HEK293 (cell line): ENCODE results near the gene NEK11.

Experiments used
- CTCF ChIA-PET: fragments of 350-600 bp; formaldehyde crosslinking; extraction: SDS; loops from one replicate; lab custom pipeline; 2021; ENCODE audit warnings: antibody characterized with exemption; lab: Yijun Ruan, JAX
- POLR2A ChIA-PET: fragments of 300-600 bp; formaldehyde crosslinking; extraction: SDS; loops from one replicate; lab custom pipeline; 2020; ENCODE audit warnings: antibody characterized with exemption, inconsistent platforms; lab: Yijun Ruan, JAX
- H3K27ac ChIP-seq: fragments of 200-500 bp; sonication (Bioruptor generic); 2 replicates; pipeline ENCODE4 v1.5.1; 2014; ENCODE audit warnings: low read depth, low read length, control low read depth, inconsistent platforms; ENCODE audit errors: extremely low read depth
- H3K36me3 ChIP-seq, 2 experiments: fragments of 200-500 bp in 1 of 2; sonication (Bioruptor generic) in 1 of 2; 1 replicate in 1 of 2; 2 replicates in 1 of 2; pipeline ENCODE4 v1.5.1; 2014 to 2017; ENCODE audit warnings: inconsistent platforms in 2 of 2, low read length in 2 of 2; ENCODE audit not compliant: control insufficient read depth in 2 of 2, insufficient read depth in 1 of 2
- H3K4me1 ChIP-seq: fragments of 200-500 bp; sonication (Bioruptor generic); 2 replicates; pipeline ENCODE4 v1.5.1; 2014; ENCODE audit warnings: mild to moderate bottlenecking, low read length, inconsistent platforms; ENCODE audit not compliant: control insufficient read depth, insufficient read depth
- H3K4me3 ChIP-seq: 2 replicates; pipeline ENCODE4 v1.5.1; 2011; ENCODE audit warnings: low read depth, mild to moderate bottlenecking, control low read depth, low read length, moderate library complexity
- H3K9me3 ChIP-seq: fragments of 200-500 bp; sonication (Bioruptor generic); 2 replicates; pipeline ENCODE4 v1.5.1; 2014; ENCODE audit warnings: low read depth, low read length, inconsistent platforms; ENCODE audit not compliant: control insufficient read depth, insufficient read depth
- EGR2 ChIP-seq: fragments of 450-650 bp; formaldehyde crosslinking; IDR thresholded peaks from 2 replicates; pipeline ENCODE4 v1.5.1; 2016; ENCODE audit warnings: low read depth, missing biosample characterization, missing genetic modification characterization
- GLIS2 ChIP-seq: fragments of 450-650 bp; formaldehyde crosslinking; IDR thresholded peaks from 2 replicates; pipeline ENCODE4 v1.5.1; 2016; ENCODE audit warnings: missing biosample characterization, missing genetic modification characterization
- KLF7 ChIP-seq: fragments of 450-650 bp; formaldehyde crosslinking; IDR thresholded peaks from 2 replicates; pipeline ENCODE4 v1.5.1; 2016; ENCODE audit warnings: missing biosample characterization, missing genetic modification characterization, borderline replicate concordance
- PRDM1 ChIP-seq: fragments of 450-650 bp; formaldehyde crosslinking; IDR thresholded peaks from 2 replicates; pipeline ENCODE4; 2016; ENCODE audit warnings: missing biosample characterization, missing genetic modification characterization
- RBAK ChIP-seq: fragments of 450-650 bp; formaldehyde crosslinking; IDR thresholded peaks from 2 replicates; pipeline ENCODE4 v1.5.1; 2016; ENCODE audit warnings: missing biosample characterization, missing genetic modification characterization
- TCF7L2 ChIP-seq: IDR thresholded peaks from 2 replicates; pipeline ENCODE4 v1.6.1; 2011; ENCODE audit warnings: low read depth, mild to moderate bottlenecking, inconsistent platforms, low read length, moderate library complexity, borderline replicate concordance
- TRIM28 ChIP-seq: IDR thresholded peaks from 2 replicates; pipeline ENCODE4 v1.6.1; 2011; ENCODE audit warnings: low read length, control low read depth, borderline replicate concordance
- WT1 ChIP-seq: fragments of 450-650 bp; formaldehyde crosslinking; IDR thresholded peaks from 2 replicates; pipeline ENCODE4 v1.5.1; 2016; ENCODE audit warnings: missing biosample characterization, missing genetic modification characterization
- ZFP41 ChIP-seq: fragments of 450-650 bp; formaldehyde crosslinking; IDR thresholded peaks from 2 replicates; pipeline ENCODE4 v1.5.1; 2016; ENCODE audit warnings: missing biosample characterization, missing genetic modification characterization, borderline replicate concordance
- ZFP69B ChIP-seq: fragments of 450-650 bp; formaldehyde crosslinking; IDR thresholded peaks from 2 replicates; pipeline ENCODE4 v1.5.1; 2016; ENCODE audit warnings: missing biosample characterization, missing genetic modification characterization
- ZNF146 ChIP-seq: fragments of 450-650 bp; formaldehyde crosslinking; IDR thresholded peaks from 2 replicates; pipeline ENCODE4 v1.5.1; 2016; ENCODE audit warnings: missing biosample characterization, missing genetic modification characterization
- ZNF174 ChIP-seq: fragments of 450-650 bp; formaldehyde crosslinking; IDR thresholded peaks from 2 replicates; pipeline ENCODE4 v1.5.0; 2017; ENCODE audit warnings: missing biosample characterization, mild to moderate bottlenecking, missing genetic modification characterization
- ZNF19 ChIP-seq: fragments of 450-650 bp; formaldehyde crosslinking; IDR thresholded peaks from 2 replicates; pipeline ENCODE4; 2016; ENCODE audit warnings: missing biosample characterization, missing genetic modification characterization, low read depth
- ZNF23 ChIP-seq: fragments of 450-650 bp; formaldehyde crosslinking; IDR thresholded peaks from 2 replicates; pipeline ENCODE4 v1.5.1; 2016; ENCODE audit warnings: missing biosample characterization, missing genetic modification characterization, borderline replicate concordance
- ZNF324 ChIP-seq: fragments of 450-650 bp; formaldehyde crosslinking; IDR thresholded peaks from 2 replicates; pipeline ENCODE4 v1.5.1; 2016; ENCODE audit warnings: missing biosample characterization, missing genetic modification characterization
- ZNF341 ChIP-seq: fragments of 450-650 bp; formaldehyde crosslinking; IDR thresholded peaks from 2 replicates; pipeline ENCODE4; 2016; ENCODE audit warnings: low read depth, missing biosample characterization, missing genetic modification characterization
- ZNF404 ChIP-seq: fragments of 450-650 bp; formaldehyde crosslinking; IDR thresholded peaks from 2 replicates; pipeline ENCODE4 v1.5.1; 2017; ENCODE audit warnings: missing biosample characterization, missing genetic modification characterization
- ZNF423 ChIP-seq: fragments of 450-650 bp; formaldehyde crosslinking; IDR thresholded peaks from 2 replicates; pipeline ENCODE4 v1.5.1; 2016; ENCODE audit warnings: missing biosample characterization, missing genetic modification characterization
- ZNF473 ChIP-seq: fragments of 450-650 bp; formaldehyde crosslinking; IDR thresholded peaks from 2 replicates; pipeline ENCODE4 v1.5.1; 2017; ENCODE audit warnings: missing biosample characterization, missing genetic modification characterization
- ZNF558 ChIP-seq: fragments of 450-650 bp; formaldehyde crosslinking; IDR thresholded peaks from 2 replicates; pipeline ENCODE4 v1.5.1; 2016; ENCODE audit warnings: missing biosample characterization, missing genetic modification characterization
- ZNF701 ChIP-seq: fragments of 450-650 bp; formaldehyde crosslinking; IDR thresholded peaks from 2 replicates; pipeline ENCODE4 v1.5.1; 2016; ENCODE audit warnings: missing biosample characterization, missing genetic modification characterization
- ZNF791 ChIP-seq: fragments of 450-650 bp; formaldehyde crosslinking; IDR thresholded peaks from 2 replicates; pipeline ENCODE4 v1.5.1; 2016; ENCODE audit warnings: missing biosample characterization, missing genetic modification characterization
- TF ChIP-seq, protein P1 (sequence below): fragments of 450-650 bp; formaldehyde crosslinking; IDR thresholded peaks from 2 replicates; pipeline ENCODE4 v1.5.1; 2016; ENCODE audit warnings: missing biosample characterization, missing genetic modification characterization
- TF ChIP-seq, protein P2 (sequence below): fragments of 450-650 bp; formaldehyde crosslinking; IDR thresholded peaks from 2 replicates; pipeline ENCODE4 v1.5.1; 2016; ENCODE audit warnings: missing biosample characterization, missing genetic modification characterization
- TF ChIP-seq, protein P3 (sequence below): fragments of 450-650 bp; formaldehyde crosslinking; IDR thresholded peaks from 2 replicates; pipeline ENCODE4 v1.5.1; 2016; ENCODE audit warnings: missing biosample characterization, missing genetic modification characterization, low read depth

Gene NEK11

DNA sequence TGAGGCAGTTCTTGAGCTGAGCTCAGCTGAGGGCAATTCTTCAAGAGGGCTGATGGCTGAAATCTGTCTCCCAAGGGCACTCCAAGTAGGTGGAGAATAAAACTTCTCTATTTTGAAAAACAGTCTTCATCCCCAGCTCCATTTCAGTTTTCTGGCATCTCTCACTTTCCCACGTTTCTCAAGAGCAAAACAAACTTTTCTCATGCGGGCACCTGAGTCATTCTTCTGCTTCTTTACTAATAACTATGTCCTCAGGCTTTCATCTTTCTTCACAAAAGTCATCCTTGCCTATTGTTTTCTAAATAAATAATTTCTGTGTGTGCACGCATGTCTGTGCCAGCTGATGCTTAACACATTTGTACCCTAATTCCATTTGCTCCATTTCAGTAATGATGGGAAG lies 258.8 kb downstream of the NEK11 start:
- Histone ChIP-seq H3K9me3 (no peaks in the 10 kb centered on the region), H3K27ac (no peak overlapping the region), H3K4me1 (no peaks in the 10 kb centered on the region; the same call in 1 of the 2 replicates), H3K4me3 (no peak overlapping the region), H3K36me3 (no peaks in the 10 kb centered on the region)
- POLR2A ChIA-PET = no interaction called here
- TF ChIP-seq TRIM28 (no peak), WT1 (no peak), TCF7L2 (no peak), ZNF701 (tag by site-specific recombination) (no peak), ZNF791 (no peak)
- TF ChIP-seq, protein P1, sequence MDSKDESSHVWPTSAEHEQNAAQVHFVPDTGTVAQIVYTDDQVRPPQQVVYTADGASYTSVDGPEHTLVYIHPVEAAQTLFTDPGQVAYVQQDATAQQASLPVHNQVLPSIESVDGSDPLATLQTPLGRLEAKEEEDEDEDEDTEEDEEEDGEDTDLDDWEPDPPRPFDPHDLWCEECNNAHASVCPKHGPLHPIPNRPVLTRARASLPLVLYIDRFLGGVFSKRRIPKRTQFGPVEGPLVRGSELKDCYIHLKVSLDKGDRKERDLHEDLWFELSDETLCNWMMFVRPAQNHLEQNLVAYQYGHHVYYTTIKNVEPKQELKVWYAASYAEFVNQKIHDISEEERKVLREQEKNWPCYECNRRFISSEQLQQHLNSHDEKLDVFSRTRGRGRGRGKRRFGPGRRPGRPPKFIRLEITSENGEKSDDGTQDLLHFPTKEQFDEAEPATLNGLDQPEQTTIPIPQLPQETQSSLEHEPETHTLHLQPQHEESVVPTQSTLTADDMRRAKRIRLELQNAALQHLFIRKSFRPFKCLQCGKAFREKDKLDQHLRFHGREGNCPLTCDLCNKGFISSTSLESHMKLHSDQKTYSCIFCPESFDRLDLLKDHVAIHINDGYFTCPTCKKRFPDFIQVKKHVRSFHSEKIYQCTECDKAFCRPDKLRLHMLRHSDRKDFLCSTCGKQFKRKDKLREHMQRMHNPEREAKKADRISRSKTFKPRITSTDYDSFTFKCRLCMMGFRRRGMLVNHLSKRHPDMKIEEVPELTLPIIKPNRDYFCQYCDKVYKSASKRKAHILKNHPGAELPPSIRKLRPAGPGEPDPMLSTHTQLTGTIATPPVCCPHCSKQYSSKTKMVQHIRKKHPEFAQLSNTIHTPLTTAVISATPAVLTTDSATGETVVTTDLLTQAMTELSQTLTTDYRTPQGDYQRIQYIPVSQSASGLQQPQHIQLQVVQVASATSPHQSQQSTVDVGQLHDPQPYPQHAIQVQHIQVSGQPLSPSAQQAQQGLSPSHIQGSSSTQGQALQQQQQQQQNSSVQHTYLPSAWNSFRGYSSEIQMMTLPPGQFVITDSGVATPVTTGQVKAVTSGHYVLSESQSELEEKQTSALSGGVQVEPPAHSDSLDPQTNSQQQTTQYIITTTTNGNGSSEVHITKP = no peak
- CTCF ChIA-PET = no interaction called here

DNA sequence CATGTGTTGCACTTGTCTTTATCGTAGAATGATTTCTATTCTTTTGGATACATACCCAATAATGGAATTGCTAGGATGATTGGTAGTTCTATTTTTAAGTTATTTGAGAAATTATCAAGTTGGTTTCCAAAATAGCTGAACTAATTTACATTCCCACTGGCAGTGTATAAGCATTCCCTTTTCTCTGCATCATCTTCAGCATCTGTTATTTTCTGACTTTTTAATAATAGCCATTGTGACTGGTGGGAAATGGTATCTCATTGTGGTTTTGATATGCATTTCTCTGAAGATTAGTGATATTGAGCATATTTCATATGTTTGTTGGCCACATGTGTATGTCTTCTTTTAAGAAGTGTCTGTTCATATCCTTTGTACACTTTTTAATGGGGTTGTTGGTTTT lies 273.2 kb downstream of the NEK11 start:
- CTCF ChIA-PET = interaction anchor here (0.6 kb wide), 1 partner anchor 83 kb away, joined by 4 read pairs; no protein-coding TSS in a partner anchor
- Histone ChIP-seq H3K27ac (no peak overlapping the region), H3K4me1 (no peaks in the 10 kb centered on the region), H3K36me3 (no peaks in the 10 kb centered on the region), H3K9me3 (no peaks in the 10 kb centered on the region), H3K4me3 (no peak overlapping the region)
- POLR2A ChIA-PET = no interaction called here
- no peak for TF ChIP-seq ZFP69B (tag by site-specific recombination)
- no peak for TF ChIP-seq ZNF324
- no peak for TF ChIP-seq ZNF423 (tag by site-specific recombination)
- no peak for TF ChIP-seq ZNF558
- no peak for TF ChIP-seq ZNF174 (tag by site-specific recombination)
- no peak for TF ChIP-seq ZNF146 (tag by site-specific recombination)
- no peak for TF ChIP-seq RBAK (tag by site-specific recombination)
- no peak for TF ChIP-seq ZNF341
- TF ChIP-seq ZFP41 = no peak
- TF ChIP-seq ZNF404 = no peak
- TF ChIP-seq, protein P2, sequence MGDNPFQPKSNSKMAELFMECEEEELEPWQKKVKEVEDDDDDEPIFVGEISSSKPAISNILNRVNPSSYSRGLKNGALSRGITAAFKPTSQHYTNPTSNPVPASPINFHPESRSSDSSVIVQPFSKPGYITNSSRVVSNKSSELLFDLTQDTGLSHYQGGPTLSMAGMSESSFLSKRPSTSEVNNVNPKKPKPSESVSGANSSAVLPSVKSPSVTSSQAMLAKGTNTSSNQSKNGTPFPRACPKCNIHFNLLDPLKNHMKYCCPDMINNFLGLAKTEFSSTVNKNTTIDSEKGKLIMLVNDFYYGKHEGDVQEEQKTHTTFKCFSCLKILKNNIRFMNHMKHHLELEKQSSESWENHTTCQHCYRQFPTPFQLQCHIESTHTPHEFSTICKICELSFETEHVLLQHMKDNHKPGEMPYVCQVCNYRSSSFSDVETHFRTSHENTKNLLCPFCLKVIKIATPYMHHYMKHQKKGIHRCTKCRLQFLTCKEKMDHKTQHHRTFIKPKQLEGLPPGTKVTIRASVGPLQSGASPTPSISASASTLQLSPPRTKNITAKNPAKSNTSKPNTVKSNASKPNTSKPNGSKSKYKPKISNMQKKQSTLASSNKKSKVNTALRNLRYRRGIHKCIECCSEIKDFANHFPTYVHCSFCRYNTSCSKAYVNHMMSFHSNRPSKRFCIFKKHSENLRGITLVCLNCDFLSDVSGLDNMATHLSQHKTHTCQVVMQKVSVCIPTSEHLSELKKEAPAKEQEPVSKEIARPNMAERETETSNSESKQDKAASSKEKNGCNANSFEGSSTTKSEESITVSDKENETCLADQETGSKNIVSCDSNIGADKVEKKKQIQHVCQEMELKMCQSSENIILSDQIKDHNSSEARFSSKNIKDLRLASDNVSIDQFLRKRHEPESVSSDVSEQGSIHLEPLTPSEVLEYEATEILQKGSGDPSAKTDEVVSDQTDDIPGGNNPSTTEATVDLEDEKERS (tag by site-specific recombination) = no peak

DNA sequence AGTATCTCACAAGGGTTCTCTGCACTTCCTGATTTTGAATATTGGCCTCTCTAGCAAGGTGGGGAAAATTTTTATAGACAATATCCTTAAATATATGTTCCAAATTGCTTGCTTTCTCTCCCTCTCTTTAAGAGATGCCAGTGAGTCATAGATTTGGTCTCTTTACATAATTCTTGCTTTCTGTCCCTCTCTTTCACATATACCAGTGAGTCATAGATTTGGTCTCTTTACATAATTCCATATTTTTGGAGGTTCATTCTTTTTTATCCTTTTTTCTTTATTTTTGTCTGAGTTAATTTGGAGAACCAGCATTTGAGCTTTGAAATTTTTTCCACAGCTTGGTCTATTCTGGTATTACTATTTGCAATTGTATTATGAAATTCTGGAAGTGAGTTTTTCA lies 277.2 kb downstream of the NEK11 start:
- H3K4me3 ChIP-seq = no peak overlapping the region
- POLR2A ChIA-PET = no interaction called here
- CTCF ChIA-PET = no interaction called here
- H3K4me1 ChIP-seq = no peaks in the 10 kb centered on the region
- no peak overlapping the region for H3K27ac ChIP-seq
- no peaks in the 10 kb centered on the region for H3K9me3 ChIP-seq
- H3K36me3 ChIP-seq = no peaks in the 10 kb centered on the region
- TF ChIP-seq, protein P3, sequence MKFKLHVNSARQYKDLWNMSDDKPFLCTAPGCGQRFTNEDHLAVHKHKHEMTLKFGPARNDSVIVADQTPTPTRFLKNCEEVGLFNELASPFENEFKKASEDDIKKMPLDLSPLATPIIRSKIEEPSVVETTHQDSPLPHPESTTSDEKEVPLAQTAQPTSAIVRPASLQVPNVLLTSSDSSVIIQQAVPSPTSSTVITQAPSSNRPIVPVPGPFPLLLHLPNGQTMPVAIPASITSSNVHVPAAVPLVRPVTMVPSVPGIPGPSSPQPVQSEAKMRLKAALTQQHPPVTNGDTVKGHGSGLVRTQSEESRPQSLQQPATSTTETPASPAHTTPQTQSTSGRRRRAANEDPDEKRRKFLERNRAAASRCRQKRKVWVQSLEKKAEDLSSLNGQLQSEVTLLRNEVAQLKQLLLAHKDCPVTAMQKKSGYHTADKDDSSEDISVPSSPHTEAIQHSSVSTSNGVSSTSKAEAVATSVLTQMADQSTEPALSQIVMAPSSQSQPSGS (tag by site-specific recombination) = no peak
- TF ChIP-seq EGR2 (tag by site-specific recombination) (no peak), KLF7 (tag by site-specific recombination) (no peak), ZNF473 (tag by site-specific recombination) (no peak), ZNF19 (no peak), GLIS2 (tag by site-specific recombination) (no peak), ZNF23 (tag by site-specific recombination) (no peak), PRDM1 (tag by site-specific recombination) (no peak)
